ENCODE data around the gene PSMD8.

GRCh38 chr19:38383743-38384142 lies 9.4 kb downstream of the PSMD8 start:
- no peak for TF ChIP-seq EZH2 (IDR thresholded peaks at IDR 0.05; ENCODE audit: low read depth)
- TF ChIP-seq, protein P1, sequence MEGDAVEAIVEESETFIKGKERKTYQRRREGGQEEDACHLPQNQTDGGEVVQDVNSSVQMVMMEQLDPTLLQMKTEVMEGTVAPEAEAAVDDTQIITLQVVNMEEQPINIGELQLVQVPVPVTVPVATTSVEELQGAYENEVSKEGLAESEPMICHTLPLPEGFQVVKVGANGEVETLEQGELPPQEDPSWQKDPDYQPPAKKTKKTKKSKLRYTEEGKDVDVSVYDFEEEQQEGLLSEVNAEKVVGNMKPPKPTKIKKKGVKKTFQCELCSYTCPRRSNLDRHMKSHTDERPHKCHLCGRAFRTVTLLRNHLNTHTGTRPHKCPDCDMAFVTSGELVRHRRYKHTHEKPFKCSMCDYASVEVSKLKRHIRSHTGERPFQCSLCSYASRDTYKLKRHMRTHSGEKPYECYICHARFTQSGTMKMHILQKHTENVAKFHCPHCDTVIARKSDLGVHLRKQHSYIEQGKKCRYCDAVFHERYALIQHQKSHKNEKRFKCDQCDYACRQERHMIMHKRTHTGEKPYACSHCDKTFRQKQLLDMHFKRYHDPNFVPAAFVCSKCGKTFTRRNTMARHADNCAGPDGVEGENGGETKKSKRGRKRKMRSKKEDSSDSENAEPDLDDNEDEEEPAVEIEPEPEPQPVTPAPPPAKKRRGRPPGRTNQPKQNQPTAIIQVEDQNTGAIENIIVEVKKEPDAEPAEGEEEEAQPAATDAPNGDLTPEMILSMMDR (conservative IDR thresholded peaks at IDR 0.05) = no peak
